GM19328 (cell line): ENCODE results near the gene KIF16B.

ENCODE experiments used
- ATAC-seq: cut with Tn5 transposase; IDR thresholded peaks from one replicate; pipeline ENCODE4 v1.9.1; 2021; ENCODE audit warnings: mild to moderate bottlenecking, moderate library complexity; ENCODE audit not compliant: unreplicated experiment

The KIF16B gene

DNA sequence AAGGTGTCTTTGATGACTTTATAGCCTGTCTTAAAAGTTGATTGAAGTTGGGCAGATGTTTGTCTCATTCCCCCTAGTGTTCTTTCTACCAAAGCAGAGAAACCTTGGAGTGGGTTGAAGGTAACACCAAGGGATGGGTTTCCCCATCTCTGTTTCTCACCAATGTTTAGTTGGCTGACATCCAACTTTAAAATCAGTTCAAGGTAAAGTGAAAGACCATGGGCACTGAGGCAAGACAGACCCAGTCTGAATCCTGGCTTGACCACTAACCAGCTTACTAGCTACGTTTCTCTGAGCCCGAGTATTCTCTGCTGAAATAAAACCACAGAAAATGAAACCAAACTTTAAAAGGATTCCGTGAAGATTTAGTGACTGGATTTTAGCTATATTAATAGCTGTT lies 258.9 kb downstream of the KIF16B start:
- no peak for ATAC-seq

DNA sequence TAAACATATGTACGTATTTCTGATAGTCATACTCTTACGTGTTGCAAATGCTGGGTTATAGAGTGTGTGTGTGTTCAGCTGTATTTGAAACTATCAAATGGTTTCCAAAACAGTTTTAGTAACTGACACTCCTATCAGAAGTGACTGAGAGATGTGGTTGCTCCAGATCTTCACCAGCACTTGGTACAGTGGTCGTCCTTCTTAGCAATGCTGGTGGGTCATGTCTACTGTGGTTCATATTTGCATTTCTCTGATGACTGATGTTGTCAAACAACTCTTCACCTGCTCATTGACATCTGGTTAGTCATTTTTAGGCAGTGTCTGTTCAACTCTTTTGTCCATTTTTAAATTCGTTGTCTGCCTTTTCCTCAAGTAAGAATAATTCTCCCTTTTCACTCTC lies 259.3 kb downstream of the KIF16B start:
- ATAC-seq: no peak

DNA sequence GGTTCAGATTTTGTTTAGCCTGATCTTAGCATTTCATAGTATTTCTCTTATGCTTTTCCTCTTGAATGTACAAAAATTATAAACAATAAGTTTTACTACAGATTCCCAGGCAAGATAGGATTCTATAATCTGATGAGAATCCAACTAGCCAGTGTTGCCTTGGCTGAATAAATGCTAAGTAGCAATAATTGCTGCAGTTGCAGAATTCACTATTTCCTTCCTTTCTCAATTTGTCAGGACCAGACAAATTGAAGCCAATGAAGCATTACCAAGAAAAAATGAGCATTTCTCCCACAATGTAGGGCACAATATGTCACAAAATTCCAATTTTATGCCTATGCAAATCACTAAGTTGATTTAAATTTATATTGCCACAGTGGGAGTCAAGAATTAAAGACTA lies 260.2 kb downstream of the KIF16B start:
- ATAC-seq: no peak

DNA sequence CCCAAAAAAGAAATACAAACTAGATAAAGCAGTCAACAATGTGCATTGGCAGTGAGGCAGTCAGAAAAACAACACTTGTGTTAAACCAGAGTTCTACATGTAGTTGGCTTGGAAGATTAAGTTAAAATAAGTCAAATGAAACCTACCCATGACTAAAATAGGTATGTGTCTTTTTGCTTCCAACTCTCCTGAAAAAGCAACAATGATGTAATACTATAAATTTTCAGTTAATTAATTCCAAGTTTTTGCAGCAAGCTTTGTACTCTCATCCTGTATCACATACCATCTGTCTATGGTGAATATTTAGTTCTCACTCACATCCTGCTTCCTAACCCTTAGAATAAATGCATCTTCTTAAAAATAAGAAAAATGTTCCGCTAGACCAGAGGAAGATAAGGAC lies 261.5 kb downstream of the KIF16B start:
- no peak for ATAC-seq

DNA sequence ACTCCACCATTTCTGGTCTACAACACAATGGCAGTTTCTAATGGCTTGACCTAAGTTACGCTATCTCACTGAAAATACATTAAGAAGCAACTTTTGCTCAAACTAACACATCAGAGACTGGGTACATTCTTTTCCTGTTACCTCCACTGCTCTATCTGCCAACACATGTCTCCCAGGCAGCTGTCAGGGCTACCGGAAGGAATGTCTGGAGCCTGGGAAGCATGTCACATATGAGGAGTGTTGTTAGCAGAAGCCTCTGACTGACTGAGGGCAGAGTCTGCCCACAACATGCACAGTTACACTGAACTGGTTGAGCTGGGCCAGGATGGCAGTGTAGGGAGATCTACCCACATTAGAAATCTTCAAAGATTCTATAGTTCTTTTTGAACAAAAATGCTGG lies 264.5 kb downstream of the KIF16B start:
- no peak for ATAC-seq

DNA sequence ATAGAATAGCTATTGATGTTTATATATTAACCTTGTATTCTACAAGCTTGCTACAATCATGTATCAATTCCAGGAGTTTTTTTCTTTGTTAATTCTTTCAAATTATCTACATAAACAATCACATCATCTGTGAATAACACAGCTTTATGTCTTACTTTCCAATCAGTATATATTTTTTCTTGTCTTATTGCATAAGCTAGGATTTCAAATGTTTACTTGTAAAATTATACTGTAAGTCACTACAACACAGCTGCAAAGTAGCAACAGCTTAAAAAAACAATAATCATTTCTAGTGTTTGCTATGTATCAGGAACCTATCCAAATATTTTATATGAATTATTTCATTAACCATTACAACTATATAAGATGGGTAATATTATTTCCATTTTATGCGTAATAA lies 270.4 kb downstream of the KIF16B start:
- no peak for ATAC-seq

DNA sequence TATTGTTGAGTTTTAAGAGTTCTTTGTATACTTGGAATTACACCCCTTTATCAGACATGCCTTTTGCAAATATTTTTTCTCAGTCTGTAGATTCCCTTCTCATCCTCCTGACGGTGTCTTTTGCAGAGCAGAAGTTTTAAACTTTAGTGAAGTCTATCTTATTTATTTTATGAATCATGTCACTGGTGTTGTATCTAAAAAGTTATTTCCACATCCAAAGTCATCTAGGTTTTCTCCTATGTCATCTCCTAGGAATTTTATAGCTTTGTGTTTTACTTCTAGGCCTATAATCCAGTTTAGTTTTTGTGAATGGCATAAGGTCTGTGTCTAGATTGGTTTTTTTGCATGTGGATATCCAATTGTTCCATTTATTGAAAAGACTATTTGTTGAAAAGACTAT lies 271.3 kb downstream of the KIF16B start:
- ATAC-seq: no peak

DNA sequence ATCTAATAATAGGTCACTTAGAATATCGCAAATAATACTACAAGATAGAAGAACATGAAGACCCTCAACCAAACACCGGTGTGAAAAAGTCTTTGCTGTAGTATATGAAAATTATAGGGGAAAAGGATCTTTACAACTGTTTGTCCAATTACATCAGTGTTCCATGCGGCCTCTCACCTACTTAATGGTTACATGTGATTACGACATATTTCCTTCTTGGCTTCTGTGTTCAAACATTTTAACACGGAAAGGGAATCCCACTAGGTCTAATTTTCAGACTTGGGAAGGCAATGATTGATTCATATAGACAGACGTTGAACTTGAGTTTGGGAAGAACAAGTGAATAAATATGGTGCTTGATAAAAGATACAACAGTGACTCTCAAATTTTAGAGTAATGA lies 273.4 kb downstream of the KIF16B start:
- no peak for ATAC-seq

DNA sequence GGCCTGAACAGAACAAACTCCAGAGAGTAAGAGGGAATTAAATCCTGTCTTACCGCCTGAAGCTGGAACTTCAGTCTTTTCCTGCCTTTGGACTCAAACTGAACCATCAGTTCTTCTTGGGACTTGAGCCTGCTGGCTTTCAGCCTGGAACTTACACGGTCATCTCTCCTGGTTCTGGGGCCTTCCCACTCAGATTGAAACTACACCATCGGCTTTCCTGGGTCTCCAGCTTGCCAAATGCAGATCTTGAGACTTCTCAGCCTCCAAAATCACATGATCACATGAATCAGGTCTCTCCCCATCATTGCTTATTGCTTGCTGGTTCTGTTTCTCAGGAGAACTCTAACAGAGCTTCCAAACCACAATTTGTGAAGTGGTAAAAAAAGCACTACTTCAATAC lies 276.3 kb downstream of the KIF16B start:
- ATAC-seq: no peak

DNA sequence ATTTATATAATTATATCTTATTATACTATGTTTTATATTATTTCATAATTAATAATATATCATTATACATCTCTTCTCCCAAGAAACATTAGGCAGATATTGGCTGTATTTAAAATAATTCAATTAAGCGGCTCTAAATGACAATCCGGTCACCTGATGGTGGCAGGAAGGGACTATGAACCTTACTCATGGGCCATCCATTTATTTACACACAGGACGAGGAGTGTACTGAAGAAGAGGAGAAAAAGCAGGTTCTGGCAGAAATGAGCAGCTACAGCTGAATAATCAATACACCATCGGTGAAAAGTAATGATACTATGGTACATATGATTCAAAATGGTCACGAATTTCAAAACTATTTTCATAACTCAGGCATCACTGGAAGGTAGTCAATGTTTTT lies 277.7 kb downstream of the KIF16B start:
- ATAC-seq: no peak

DNA sequence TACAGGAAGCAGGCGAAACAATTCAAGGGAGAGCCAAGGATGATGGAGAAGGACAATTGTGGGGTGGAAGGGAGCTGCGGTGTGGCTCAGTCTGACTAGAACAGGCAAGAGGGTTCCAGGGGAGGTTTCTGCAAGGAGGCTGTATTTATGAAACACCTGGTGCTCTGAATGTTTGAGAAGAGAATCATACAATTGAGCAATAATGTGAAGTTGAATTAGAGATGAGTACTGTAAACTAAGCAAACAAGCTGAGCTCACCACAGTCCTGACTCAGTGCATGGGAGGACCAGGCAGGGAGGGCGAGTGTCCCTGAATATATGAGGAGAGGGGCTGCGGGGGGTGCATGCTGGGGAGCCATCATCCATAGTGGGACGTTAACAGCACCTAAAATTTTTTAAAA lies 279.7 kb downstream of the KIF16B start:
- no peak for ATAC-seq

DNA sequence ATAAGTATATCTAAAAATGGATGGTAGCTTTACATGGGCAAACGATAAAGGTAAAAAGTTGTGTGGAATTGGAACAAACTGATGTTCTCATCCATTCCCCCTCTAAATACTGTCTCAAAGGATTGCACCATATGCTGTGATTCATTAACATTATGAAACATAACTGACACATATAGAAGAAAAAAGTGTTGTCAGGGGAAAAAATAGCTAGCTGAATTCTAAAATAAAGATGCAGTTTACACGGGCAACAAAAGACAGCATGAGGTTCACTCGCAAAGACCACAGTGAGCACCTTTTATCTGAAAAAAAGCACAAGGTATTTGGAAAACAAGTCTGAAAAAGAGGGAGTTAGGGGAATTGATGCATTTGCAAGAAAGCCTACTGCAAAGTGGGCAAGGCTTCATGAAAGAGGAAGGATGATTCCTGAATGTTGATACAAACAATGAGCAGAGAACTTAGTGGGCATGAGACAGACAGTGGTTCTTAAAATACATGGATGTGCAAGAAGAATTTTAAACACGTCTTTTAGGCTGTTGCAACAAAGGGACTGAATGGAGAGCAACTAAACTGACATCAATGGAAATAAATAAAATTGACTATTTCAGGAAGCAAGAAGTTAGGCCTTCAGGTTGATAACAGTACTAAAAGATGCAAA lies 280.9 kb downstream of the KIF16B start:
- no peak for ATAC-seq

DNA sequence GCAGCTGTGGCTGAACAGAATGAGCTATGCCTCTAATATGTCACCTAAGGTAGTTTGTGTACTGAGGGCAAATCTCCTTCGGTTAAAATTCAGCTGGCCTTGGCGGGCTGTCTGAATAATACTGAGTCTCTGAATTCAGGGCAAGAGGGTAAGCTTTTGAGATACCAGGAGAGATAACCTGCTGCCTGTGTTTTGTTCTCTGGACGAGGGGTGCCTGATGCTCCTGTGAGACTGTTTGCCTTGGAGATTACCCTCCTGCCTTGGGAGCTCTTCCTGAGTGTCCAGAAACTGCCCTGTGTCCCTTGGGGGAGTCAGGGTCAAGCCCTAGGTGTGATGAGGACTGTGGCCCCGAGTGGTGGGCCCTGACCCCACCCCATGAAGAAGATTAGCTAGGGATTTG lies 282.9 kb downstream of the KIF16B start:
- ATAC-seq: no peak

DNA sequence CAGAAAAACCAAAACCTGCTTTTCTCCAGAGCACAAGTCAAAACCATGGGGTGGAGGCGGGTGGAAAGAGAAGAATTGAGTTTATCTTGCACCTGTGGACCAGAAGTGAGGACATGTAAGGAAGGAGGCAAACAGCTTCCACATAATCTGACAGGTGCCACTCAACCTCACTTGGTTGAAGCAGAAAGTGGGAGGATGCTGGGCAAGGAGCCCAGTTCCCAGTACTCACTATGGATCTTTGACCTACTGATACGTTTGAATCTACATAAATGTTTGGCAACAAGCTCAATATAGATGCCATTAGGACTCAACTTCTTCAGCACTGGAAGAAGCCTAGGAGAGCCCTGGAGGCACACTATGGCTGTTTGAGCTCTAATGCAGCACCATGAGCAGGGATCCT lies 285.5 kb downstream of the KIF16B start:
- ATAC-seq: no peak

DNA sequence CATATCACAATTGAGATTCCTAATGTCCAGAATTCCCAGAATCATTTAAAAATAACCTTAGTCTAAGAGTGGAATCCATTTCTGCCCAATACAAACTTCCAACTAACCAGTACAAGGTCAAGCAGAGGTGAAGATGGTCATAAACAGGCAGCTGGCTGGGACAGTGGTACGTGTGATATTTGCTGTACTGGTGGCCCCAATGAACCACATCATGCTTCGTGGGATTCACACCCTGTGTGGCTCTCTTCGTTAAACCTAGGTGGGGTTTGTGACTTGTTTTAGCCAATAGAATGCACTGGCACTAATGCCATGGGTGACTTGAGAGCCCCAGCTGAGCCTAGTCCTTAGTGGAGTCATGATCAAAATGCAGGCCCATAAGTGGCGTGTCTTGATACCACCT lies 286.6 kb downstream of the KIF16B start:
- ATAC-seq: no peak

DNA sequence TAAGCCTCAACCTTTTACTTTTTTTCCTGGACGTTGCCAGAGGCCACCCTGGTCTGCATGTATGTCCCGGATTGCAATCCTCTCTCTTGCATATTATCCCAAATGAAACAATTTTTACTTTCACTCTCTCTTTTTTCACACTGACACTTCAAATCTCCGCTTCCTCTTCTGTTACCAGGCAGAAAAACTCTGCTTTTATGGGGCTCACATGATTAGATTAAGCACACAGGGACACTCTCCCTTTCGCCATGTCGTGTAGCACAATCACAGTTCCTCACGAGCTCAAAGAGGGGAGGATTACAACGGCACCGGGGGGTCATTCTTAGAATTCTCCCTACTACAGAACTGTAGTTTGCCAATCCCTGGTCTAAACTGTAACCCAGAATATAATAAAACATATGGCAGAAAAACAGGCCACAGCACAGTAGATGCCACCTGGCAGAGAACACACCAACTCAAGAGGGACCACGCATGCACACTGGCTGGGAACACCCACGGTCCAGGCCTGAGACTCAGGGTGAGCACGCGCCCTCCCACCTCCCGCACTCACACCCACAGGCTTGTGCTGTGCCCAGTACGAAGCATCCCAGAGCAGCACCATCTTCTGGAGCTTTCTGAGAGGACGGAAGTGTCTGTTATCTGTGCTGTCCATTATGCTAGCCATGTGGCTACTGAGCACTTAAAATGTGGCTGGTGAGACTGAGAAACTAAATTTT lies 288.7 kb downstream of the KIF16B start:
- ATAC-seq: no peak

DNA sequence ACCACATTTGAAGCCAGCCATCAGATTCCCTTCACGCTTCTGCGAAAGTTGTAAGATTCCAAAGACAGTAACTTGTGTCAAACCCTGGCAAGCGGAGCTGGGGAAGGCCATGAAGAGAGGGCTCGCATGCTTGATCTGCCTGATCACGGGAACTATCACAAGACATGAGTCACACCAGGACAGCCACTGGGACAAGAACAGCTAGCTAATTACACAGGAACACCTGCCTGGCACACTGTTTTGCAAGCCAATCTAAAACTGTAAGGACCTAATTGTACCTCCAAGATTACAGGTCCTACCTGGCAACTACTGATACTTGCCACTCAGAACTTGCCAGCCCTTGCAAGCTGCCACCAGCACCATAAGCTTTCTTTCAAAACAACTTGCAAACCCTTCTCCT lies 289.3 kb downstream of the KIF16B start:
- no peak for ATAC-seq

DNA sequence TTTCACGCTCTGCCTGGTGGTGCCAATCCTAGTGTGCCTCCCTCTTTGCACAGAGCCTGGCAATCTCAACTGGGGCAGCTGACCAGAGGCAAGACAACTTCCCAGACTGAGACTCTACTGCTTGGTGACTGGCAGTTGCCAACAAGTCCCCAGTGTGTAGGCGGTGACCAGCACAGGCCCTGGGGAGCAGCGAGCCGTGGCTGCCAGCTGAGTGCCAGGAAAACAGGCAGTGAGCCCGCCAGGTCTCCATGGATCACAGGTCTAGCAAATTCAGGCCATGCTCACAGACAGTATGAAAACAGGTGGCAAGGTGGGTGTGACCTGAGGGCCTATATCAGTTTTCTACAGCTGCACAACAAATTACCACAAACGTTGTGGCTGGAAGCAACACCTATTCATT lies 289.9 kb downstream of the KIF16B start:
- ATAC-seq: no peak

DNA sequence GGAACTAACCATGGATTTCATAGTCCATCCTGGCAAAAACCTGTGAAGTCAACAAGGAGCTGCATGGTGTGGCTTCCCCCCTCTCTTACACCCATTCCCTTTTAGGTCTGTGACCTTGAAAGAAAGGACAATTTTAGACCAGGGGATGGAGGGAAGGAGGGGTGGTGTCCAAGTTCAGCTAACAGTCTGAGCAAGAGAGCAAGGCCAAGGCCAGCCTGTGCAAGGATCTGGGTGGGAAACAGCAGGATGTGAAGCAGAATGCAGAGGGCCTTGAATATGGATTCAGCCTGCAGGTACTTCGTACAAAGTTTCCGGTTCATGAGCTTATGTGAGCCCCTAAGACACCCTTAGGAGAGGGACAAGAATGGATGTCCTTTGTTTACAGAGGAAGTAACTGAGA lies 293.0 kb downstream of the KIF16B start:
- ATAC-seq: no peak

DNA sequence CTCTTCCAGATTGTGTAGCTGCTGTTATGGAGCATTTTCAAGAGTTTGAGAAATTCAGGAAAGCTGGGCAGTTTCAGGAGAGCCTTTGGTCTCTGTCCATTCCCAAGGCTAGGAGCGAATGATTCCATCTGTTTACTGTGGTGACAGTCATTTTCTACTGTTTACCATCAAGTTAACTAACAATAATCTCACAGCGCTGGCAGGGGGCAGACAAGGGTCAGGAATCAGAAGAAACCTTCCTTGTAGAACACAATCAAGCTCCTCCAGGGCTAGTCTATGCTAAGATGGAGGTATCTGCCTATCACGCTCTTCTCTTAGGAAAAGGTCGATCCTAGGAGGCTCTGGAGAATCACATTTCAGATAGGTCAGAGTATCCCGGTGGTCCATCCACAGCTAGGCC lies 293.9 kb downstream of the KIF16B start:
- no peak for ATAC-seq

DNA sequence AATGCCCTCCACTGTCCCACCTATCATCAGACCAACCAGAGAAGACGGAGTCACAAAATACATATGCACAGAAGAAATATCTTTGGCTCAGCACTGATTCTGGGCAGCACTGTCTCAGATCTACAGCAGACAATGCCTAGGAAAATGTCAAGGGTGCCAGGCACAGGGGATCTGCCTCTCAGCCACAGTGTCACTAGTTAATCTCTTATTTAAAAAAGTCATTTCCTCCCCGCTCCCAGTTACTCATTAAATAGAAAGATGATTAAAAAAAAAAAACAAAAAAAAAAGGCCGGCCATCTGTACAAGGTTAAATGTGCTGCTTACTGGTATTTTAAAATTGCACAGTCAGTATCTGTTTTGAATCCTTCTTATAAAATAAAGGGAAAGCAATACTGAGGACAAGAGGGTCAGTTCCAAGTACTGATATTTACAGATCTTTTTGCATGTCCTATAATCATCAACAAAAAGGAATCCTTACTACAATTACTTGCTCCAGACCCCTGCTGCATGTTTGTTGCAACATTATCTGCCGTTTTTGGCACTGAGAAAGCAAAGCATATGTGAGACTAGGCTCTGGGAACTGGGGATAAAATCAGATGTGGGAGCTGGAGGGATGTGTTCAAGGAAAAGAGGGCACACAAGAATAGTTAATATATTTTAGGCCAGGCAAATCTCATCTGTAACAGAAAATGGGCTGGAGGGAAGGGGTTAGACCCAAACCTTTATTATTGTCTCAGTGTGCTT lies 299.3 kb downstream of the KIF16B start:
- no peak for ATAC-seq

DNA sequence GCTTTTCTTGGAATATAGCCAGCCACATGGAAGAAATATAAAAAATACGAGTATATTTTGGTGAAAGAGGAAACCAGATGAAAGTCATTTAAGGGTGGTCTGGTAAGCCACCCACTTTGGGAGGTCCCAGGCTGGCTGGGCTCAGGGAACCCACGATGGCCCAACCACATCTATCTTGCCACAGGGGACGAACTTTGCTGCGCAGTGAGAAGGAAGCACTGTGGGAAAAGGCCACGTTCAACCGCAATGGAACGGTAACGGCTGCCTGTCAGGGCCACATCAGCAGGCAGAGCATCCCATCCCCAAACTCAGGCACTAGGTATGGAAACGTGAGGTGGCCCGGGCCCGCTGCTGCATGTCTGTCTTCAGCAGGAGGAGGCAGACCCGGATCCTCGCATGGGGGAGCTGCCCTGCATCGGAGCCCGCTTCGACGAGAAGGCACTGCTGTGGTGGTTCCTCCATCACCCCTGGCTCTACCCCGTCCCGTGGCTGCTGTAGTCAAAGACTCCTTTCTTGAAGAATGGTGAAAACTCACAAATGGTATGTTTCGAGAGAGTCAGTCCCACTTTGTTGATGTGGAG lies 300.4 kb downstream of the KIF16B start:
- ATAC-seq: no peak
